Measurements from ENCODE around the gene MMP17. TPM values are rescaled to one million over a fixed set of nuclear protein-coding genes. Genes with fewer than 3 reads are reported as not detected.

MMP17 gene
- polyA plus RNA-seq, 1 of the 3 experiments (the other 2 are of a cell fraction) = 14.0 TPM

GRCh38 chr12:131829356-131829747 is 1.2 kb downstream of the MMP17 start:
- no peaks in the 10 kb centered on the region for H3K27me3 ChIP-seq (ENCODE audit: insufficient read depth)
- WGBS (ENCODE audit: low lambda C conversion rate) = 0% methylated on average over 13 of the region's 27 CpGs
- DNase-seq = peak; percentile 67
- CTCF ChIA-PET = interaction anchor here (0.8 to 6.2 kb wide), 9 partner anchors 12 to 913 kb away, joined by 3 to 51 read pairs (median 3); no protein-coding TSS in a partner anchor
- POLR2A ChIA-PET = interaction anchor here (0.5 kb wide), 1 partner anchor 373 kb away, joined by 4 read pairs; no protein-coding TSS in a partner anchor
- peak overlapping the region; percentile 31; the same call in 1 of the 2 replicates for H3K9ac ChIP-seq
- no peaks in the 10 kb centered on the region for H4K20me1 ChIP-seq (ENCODE audit: insufficient read depth)
- no peaks in the 10 kb centered on the region for H3K9me2 ChIP-seq
- H3K79me2 ChIP-seq (ENCODE audit: insufficient read depth) = no peaks in the 10 kb centered on the region
- H3K4me2 ChIP-seq = peak overlapping the region; percentile 91
- H2AFZ ChIP-seq (ENCODE audit: low read depth) = peak overlapping the region; percentile 42; the same call in 1 of the 2 replicates
- peak; percentile 41; the same call in 1 of the 2 replicates for TF ChIP-seq GABPA (IDR thresholded peaks at IDR 0.05; ENCODE audit: low read depth)
- TF ChIP-seq ZBTB33 (IDR thresholded peaks at IDR 0.05; ENCODE audit: borderline replicate concordance, low read depth) = no peak
- H3K9me3 ChIP-seq = no peaks in the 10 kb centered on the region
- H3K27ac ChIP-seq (ENCODE audit: low read depth in 2 of 2, low read length in 1 of 2) = no peak overlapping the region
- H3K36me3 ChIP-seq (replicated peaks in 1 of 2; ENCODE audit: control insufficient read depth in 1 of 2, insufficient read depth in 2 of 2, low read length in 1 of 2) = no peaks in the 10 kb centered on the region
- H3F3A ChIP-seq (replicated peaks; ENCODE audit: insufficient read depth) = no peaks in the 10 kb centered on the region
- H3K4me1 ChIP-seq (ENCODE audit: control insufficient read depth in 1 of 2, insufficient read depth in 2 of 2, low read depth in 1 of 2, low read length in 1 of 2) = peaks cover 3 to 32% of the 10 kb centered on the region in 2 experiments; a peak in 1 of 4 replicates
- H3K4me3 ChIP-seq (ENCODE audit: low read depth in 2 of 2, low read length in 1 of 2) = peak overlapping the region; percentile 54 to 62

- Histone ChIP-seq H3K9me3 (no peaks in the 10 kb centered on the region), H3K4me2 (peak overlapping the region; percentile 91), H3K36me3 (replicated peaks in 1 of 2; ENCODE audit: control insufficient read depth in 1 of 2, insufficient read depth in 2 of 2, low read length in 1 of 2) (no peaks in the 10 kb centered on the region), H3K9me2 (no peaks in the 10 kb centered on the region), H3K27me3 (ENCODE audit: insufficient read depth) (no peaks in the 10 kb centered on the region), H2AFZ (ENCODE audit: low read depth) (no peak overlapping the region; the same call in 1 of the 2 replicates), H3K79me2 (ENCODE audit: insufficient read depth) (no peaks in the 10 kb centered on the region), H3K4me1 (ENCODE audit: control insufficient read depth in 1 of 2, insufficient read depth in 2 of 2, low read depth in 1 of 2, low read length in 1 of 2) (peaks cover 3 to 34% of the 10 kb centered on the region in 2 experiments; a peak in 1 of 4 replicates), H3F3A (replicated peaks; ENCODE audit: insufficient read depth) (no peaks in the 10 kb centered on the region), H4K20me1 (ENCODE audit: insufficient read depth) (no peaks in the 10 kb centered on the region), H3K4me3 (ENCODE audit: low read depth in 2 of 2, low read length in 1 of 2) (peak overlapping the region; percentile 54 to 73), H3K27ac (ENCODE audit: low read depth in 2 of 2, low read length in 1 of 2) (no peak overlapping the region), H3K9ac (no peak overlapping the region)
- WGBS (ENCODE audit: low lambda C conversion rate) = no CpG with 5 or more reads among the region's 28 CpGs
- ChIA-PET CTCF (interaction anchor here (0.7 to 6.2 kb wide), 13 partner anchors 13 to 914 kb away, joined by 3 to 51 read pairs (median 3); no protein-coding TSS in a partner anchor), POLR2A (interaction anchor here (0.5 to 1.0 kb wide), 2 partner anchors 374 to 725 kb away, joined by 3 to 4 read pairs; no protein-coding TSS in a partner anchor)
- TF ChIP-seq EZH2phosphoT487 (IDR thresholded peaks at IDR 0.05; ENCODE audit: borderline replicate concordance, low read depth) (no peak), GABPA (IDR thresholded peaks at IDR 0.05; ENCODE audit: low read depth) (no peak), RFX5 (IDR thresholded peaks at IDR 0.05; ENCODE audit: low read length) (no peak), MAX (IDR thresholded peaks at IDR 0.05; ENCODE audit: low read depth) (no peak)
- DNase-seq = peak; percentile 62
Measured at GRCh38 chr12:131829791-131830334, 1.7 kb downstream of the MMP17 start.
